HTERT RPE-1 (cell line): ENCODE results near the gene FBXO36.
"Not testable (repeated sequence)": the region's sequence is repeated elsewhere in the genome, so short reads cannot be mapped to it uniquely, and the experiment has no call there.

Experiments used
- in situ Hi-C: fragments of 300-500 bp; cut with MboI; formaldehyde crosslinking; loops from 4 replicates; pipeline ENCODE4 v1.14.3; 2020; ENCODE audit warnings: low sequenced_read_pairs

FBXO36 gene

GRCh38 chr2:229922449-229923386, at the start of gene FBXO36:
FBXO36 (plus strand) TSS chr2:229922503; CDS start chr2:229922514, 11 bp downstream.
- in situ Hi-C loops: no loop called here

DNA sequence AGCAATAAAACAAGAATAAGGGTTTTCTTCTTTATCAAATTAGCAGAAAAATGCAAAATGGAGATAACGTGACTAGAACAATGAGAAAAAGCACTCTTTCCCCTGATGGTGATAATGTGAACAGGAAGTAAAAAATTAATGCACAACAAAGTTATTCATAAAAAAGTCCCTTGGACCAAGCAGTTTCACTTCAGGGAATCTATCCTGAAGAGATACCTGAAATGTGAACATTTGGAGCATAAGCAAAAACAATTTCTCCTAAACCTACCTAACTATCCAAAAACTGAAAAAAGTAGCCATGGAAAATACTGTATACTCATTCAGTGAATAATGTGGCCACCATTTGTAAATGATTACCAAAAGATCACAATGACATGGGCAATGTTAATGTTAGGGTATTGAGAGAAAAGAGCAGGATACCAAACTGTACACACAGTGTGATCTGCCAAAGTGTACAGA, 49.2 kb upstream of the FBXO36 start:
- in situ Hi-C loops: no loop called here

- in situ Hi-C loops: no loop called here
Measured at GRCh38 chr2:229874647-229875046, 47.7 kb upstream of the FBXO36 start.

DNA sequence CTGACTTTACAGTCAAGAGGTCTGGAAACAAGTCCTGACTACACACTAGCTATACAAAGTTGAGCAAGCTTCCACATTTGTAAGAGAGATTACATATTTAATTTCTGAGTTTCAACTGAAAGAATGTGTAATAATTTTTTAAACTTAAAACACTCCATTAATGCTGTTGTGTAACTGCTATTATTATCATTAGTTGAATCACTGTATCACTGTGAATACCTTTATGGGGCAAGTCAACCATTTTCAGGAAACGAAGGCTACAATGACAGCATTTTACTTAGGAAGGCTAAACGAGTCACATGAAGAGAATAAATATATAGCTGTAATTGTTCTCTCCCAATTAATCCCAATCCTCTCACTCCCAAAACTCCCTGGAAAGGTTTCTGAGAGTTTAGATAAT, 46.8 kb upstream of the FBXO36 start:
- in situ Hi-C loops: no loop called here

DNA sequence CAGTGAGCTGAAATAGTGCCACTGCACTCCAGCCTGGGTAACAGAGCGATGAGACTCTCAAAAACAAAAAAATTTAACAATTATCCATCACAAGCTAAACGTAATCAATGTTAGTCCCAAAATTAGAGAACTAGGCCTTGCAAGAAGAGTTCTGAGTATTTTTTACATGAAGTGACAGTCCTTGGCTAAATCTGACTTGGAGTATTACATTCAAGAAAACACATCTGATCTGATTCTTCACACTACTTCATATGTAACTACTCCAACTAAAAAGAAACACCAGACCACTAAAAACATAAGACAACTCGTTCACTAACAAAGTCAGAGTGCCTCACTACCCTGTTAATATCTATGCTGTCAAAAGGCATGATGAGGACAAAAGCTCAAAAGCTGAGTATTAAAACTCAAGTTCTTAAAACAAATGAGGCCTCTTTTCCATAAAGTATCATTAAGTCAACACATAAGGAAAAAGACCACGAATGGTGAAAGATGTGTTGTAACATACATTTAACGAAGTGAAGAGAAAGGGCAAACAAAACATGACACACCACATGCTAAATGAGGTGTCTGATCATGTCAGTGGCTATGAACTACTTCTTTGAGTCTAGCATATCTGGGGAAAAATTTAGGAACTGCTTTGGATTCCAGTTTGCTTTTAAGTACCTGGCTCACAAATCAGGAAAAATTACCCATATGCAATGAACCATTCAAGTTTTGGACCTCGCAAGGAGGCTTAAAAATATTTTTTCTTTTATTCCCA, 42.9 kb upstream of the FBXO36 start:
- in situ Hi-C loops: no loop called here

- in situ Hi-C loops: no loop called here
Measured at GRCh38 chr2:229880892-229881586, 41.3 kb upstream of the FBXO36 start.

- in situ Hi-C loops: no loop called here
Measured at GRCh38 chr2:229882583-229882982, 39.7 kb upstream of the FBXO36 start.

DNA sequence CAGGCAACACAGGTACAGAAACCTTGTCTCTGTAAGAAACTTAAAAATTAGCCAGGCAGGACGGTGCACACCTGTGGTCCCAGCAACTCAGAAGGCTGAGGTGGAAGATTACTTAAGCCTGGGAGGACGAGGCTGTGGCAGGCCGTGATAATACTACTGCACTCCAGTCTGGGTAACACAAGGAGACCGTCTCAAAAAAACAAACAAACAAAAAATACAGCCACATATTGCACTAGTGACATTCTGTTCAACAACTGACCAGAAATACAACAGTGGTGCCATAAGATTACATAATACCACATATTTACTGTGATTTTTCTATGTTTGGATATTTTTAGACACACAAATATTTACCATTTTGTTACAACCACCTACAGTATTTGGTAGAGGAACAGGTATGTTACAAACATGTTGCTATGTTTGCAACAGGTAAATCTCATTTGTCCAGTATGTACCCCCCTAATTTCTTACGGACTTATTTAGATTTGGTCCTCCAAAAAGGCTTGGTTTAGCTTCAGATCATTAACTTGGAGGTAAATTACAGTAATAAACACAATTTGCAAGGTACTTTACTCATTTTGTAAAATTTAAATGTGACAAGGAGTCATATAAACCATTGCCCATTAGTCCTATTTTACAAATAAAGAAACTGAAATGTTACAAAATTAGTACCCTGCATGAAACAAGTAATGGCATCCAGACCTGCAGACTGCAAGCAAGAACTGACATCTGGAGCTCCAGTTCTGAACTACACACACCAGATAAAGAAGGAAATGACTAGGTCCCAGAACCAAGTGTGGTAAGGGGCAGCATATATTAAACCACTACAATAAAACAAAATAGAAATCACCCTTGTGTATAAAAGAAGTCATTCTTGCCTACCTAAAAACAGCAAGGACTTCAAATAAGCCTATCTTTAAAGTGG, 37.3 kb upstream of the FBXO36 start:
- in situ Hi-C loops: no loop called here

GRCh38 chr2:229887441-229887840, 34.9 kb upstream of the FBXO36 start:
- in situ Hi-C loops: no loop called here

GRCh38 chr2:229888031-229888430, 34.3 kb upstream of the FBXO36 start:
- in situ Hi-C loops: no loop called here

DNA sequence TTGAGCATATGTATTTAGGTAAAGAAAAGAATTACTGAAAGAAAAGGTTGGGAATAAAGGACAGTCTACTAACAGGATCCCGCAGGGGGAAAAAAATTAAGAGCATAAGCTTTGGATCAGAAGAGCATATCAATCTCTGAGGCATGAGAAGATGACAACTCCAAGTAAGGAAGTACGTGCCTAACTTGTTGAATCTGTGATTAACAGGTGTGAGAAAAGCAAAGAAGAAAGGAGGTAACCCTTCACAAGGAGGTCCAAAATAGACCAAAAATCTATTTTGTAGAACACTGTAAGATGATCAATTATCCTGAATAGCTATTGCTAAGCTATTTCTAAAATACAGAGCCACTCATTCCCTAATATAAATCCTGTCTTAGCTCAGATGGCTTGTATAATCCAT, 33.3 kb upstream of the FBXO36 start:
- in situ Hi-C loops: no loop called here

DNA sequence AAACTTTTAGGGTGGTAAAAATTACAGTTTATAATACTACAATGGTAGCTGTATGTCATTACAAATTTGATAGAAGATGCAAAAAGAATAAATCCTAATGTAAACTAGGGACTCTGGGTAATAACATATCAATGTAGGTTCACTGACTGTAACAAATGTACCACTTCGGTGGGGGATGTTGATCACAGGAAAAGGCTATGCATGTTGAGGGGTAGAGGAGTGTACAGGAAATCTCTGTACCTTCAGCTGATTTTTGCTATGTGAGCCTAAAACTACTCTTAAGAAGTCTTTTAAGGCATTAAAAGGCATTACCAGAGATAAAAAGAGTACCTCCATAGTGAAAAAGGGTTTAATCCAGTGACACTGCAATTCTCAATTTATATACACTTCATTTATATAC, 25.4 kb upstream of the FBXO36 start:
- in situ Hi-C loops: no loop called here

GRCh38 chr2:229899604-229900003, 22.7 kb upstream of the FBXO36 start:
- in situ Hi-C loops: no loop called here

- in situ Hi-C loops: no loop called here
Measured at GRCh38 chr2:229900012-229900411, 22.3 kb upstream of the FBXO36 start.

DNA sequence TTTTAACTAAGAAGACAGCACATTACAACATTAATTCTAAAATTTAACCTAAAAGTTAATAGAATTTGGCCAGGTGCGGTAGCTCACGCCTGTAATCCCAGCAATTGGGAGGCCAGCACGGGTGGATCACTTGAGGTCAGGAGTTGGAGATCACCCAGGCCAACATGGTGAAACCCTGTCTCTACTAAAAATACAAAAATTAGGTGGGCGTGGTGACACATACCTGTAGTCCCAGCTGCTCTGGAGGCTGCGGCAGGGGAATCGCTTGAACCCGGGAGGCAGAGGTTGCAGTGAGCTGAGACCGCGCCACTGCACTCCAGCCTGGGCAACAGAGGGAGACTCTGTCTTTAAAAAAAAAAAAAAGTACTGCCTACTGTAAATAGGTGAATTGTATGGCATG, 21.8 kb upstream of the FBXO36 start:
- in situ Hi-C loops: not testable (repeated sequence)

GRCh38 chr2:229901819-229902218, 20.5 kb upstream of the FBXO36 start:
- in situ Hi-C loops: no loop called here

DNA sequence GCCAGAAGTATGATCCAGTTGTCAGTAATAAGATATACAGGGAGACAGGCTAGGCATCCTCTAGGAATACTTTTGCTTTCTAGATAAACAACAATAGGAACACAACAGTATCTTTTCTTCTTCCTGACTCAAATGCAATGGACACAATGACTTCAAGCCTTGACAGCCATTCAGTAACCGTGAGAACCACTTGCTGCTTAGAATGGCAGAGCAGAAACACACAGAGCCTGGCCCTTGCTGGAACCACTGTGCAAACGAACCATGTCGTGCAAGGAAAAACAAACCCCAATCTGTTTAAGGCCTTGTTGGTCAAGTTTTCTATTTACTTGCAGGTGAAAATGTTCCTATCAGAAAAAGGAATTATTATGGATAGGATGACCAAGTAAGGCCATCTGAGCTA, 19.3 kb upstream of the FBXO36 start:
- in situ Hi-C loops: no loop called here

- in situ Hi-C loops: no loop called here
Measured at GRCh38 chr2:229905601-229906000, 16.7 kb upstream of the FBXO36 start.

GRCh38 chr2:229909090-229909489, 13.2 kb upstream of the FBXO36 start:
- in situ Hi-C loops: no loop called here

- in situ Hi-C loops: no loop called here
Measured at GRCh38 chr2:229910147-229910831, 12.0 kb upstream of the FBXO36 start.
